Measurements from ENCODE around the gene SLX4IP. TPM values are rescaled to one million over a fixed set of nuclear protein-coding genes. Genes with fewer than 3 reads are reported as not detected.

SLX4IP gene
- total RNA-seq, 1 experiment from 2014 or later = 11.1 TPM

GRCh38 chr20:10504608-10504993 is 69.5 kb downstream of the SLX4IP start (continued):
- TF ChIP-seq POLR2A (IDR thresholded peaks at IDR 0.05; ENCODE audit: borderline replicate concordance, extremely low read depth, insufficient read depth, insufficient read length) (no peak), YY1 (IDR thresholded peaks at IDR 0.05; ENCODE audit: extremely low read depth, insufficient replicate concordance, low read depth, low read length) (no peak)

GRCh38 chr20:10504994-10505730 is 70.1 kb downstream of the SLX4IP start:
- ChIA-PET POLR2A (no interaction called here), CTCF (no interaction called here), RAD21 (ENCODE audit: low non-redundant PET in 1 of 2, low total read pairs in 2 of 2, uncharacterized antibody in 2 of 2, unreplicated experiment in 2 of 2) (no interaction called here)
- H3K79me2 ChIP-seq (ENCODE audit: insufficient read depth, low read length) = peaks cover 8% of the 10 kb centered on the region; the same call in 1 of the 2 replicates
- no TSS peak for BruUV-seq (replicated peaks)
- H3K36me3 ChIP-seq (ENCODE audit: control insufficient read depth in 1 of 2, insufficient read depth in 2 of 2, low read length in 2 of 2) = no peaks in the 10 kb centered on the region
- H3K4me2 ChIP-seq (ENCODE audit: low read length) = no peak overlapping the region
- TF ChIP-seq, protein P1, sequence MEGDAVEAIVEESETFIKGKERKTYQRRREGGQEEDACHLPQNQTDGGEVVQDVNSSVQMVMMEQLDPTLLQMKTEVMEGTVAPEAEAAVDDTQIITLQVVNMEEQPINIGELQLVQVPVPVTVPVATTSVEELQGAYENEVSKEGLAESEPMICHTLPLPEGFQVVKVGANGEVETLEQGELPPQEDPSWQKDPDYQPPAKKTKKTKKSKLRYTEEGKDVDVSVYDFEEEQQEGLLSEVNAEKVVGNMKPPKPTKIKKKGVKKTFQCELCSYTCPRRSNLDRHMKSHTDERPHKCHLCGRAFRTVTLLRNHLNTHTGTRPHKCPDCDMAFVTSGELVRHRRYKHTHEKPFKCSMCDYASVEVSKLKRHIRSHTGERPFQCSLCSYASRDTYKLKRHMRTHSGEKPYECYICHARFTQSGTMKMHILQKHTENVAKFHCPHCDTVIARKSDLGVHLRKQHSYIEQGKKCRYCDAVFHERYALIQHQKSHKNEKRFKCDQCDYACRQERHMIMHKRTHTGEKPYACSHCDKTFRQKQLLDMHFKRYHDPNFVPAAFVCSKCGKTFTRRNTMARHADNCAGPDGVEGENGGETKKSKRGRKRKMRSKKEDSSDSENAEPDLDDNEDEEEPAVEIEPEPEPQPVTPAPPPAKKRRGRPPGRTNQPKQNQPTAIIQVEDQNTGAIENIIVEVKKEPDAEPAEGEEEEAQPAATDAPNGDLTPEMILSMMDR (IDR thresholded peaks at IDR 0.05 in 2 of 3, conservative IDR thresholded peaks at IDR 0.05 in 1 of 3; ENCODE audit: borderline replicate concordance in 1 of 3, insufficient read depth in 1 of 3, low read depth in 2 of 3, low read length in 2 of 3) = no peak
- TF ChIP-seq CEBPB (IDR thresholded peaks at IDR 0.05; ENCODE audit: low read depth) = no peak
- TF ChIP-seq CBX3 (IDR thresholded peaks at IDR 0.05; ENCODE audit: low read depth) = no peak
- no peak for TF ChIP-seq SIN3A (IDR thresholded peaks at IDR 0.05; ENCODE audit: low read depth)
- TF ChIP-seq YY1 (IDR thresholded peaks at IDR 0.05; ENCODE audit: extremely low read depth, insufficient replicate concordance, low read depth, low read length) = no peak
- no peak for TF ChIP-seq EZH2phosphoT487 (IDR thresholded peaks at IDR 0.05; ENCODE audit: borderline replicate concordance)
- TF ChIP-seq SRF (IDR thresholded peaks at IDR 0.05; ENCODE audit: low read depth) = no peak
- TF ChIP-seq FOSL1 (IDR thresholded peaks at IDR 0.05; ENCODE audit: low read depth) = no peak
- no peak for TF ChIP-seq JUND (IDR thresholded peaks at IDR 0.05)
- TF ChIP-seq, protein P2, sequence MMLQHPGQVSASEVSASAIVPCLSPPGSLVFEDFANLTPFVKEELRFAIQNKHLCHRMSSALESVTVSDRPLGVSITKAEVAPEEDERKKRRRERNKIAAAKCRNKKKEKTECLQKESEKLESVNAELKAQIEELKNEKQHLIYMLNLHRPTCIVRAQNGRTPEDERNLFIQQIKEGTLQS (IDR thresholded peaks at IDR 0.05) = no peak
- TF ChIP-seq EZH2 (IDR thresholded peaks at IDR 0.05) = no peak
- no peak for TF ChIP-seq ZFX (IDR thresholded peaks at IDR 0.05)
- no peak for TF ChIP-seq ZBTB33 (IDR thresholded peaks at IDR 0.05; ENCODE audit: extremely low read depth, insufficient replicate concordance, low read length)
- no peak for TF ChIP-seq EGR1 (IDR thresholded peaks at IDR 0.05; ENCODE audit: low read depth)
- ATAC-seq = no peak
- DNase-seq (ENCODE audit: low read depth, low spot score) = no peak
- no peak overlapping the region for H2AFZ ChIP-seq (ENCODE audit: low read depth, low read length, poor library complexity, severe bottlenecking)
- H3K27ac ChIP-seq (ENCODE audit: low read depth, low read length) = no peak overlapping the region
- H3K9ac ChIP-seq (ENCODE audit: low read length) = no peak overlapping the region
- no peaks in the 10 kb centered on the region for H4K20me1 ChIP-seq (ENCODE audit: insufficient read depth)
- H3K9me3 ChIP-seq (ENCODE audit: control insufficient read depth in 1 of 2, insufficient read depth in 1 of 2, low read depth in 1 of 2, low read length in 2 of 2) = no peaks in the 10 kb centered on the region
- no peak overlapping the region for H3K4me3 ChIP-seq (replicated peaks in 1 of 2; ENCODE audit: low read depth in 1 of 2, low read length in 2 of 2)
- H3K27me3 ChIP-seq (ENCODE audit: insufficient read depth, low read length) = no peaks in the 10 kb centered on the region
- peaks cover 36 to 40% of the 10 kb centered on the region in 2 experiments for H3K4me1 ChIP-seq (ENCODE audit: control insufficient read depth in 1 of 2, insufficient read depth in 2 of 2, low read length in 2 of 2)
- intact Hi-C loops (cut with micrococcal nuclease) = no loop called here
- no peaks in the 10 kb centered on the region for H3K9me2 ChIP-seq (ENCODE audit: insufficient read depth)

Measured in HCT116 (cell line).